Measurements from ENCODE around the gene DPEP2.
"Not testable (repeated sequence)": the region's sequence is repeated elsewhere in the genome, so short reads cannot be mapped to it uniquely, and the experiment has no call there.

Gene DPEP2

GRCh38 chr16:67998779-67999688 lies at the start of gene DPEP2:
Gene DPEP2, minus strand, starts transcription at chr16:67999484. Its CDS starts 6,272 bp downstream, at chr16:67993212.
- not testable (repeated sequence) for DNase-seq (ENCODE audit: low spot score)

GRCh38 chr16:68047987-68048386 lies 48.7 kb upstream of the DPEP2 start:
- DNase-seq (ENCODE audit: low spot score) = no peak

GRCh38 chr16:68046106-68046505 lies 46.8 kb upstream of the DPEP2 start:
- no peak for DNase-seq (ENCODE audit: low spot score)

- DNase-seq (ENCODE audit: low spot score) = no peak
These were observed 42.5 kb upstream of the DPEP2 start for GRCh38 chr16:68041783-68042182.

- DNase-seq (ENCODE audit: low spot score) = peak; percentile 80
These were observed 41.4 kb upstream of the DPEP2 start for GRCh38 chr16:68040506-68041288.

- DNase-seq (ENCODE audit: low spot score) = no peak
These were observed 38.7 kb upstream of the DPEP2 start for GRCh38 chr16:68037841-68038597.

GRCh38 chr16:68035227-68035626 lies 35.9 kb upstream of the DPEP2 start:
- DNase-seq (ENCODE audit: low spot score) = no peak

GRCh38 chr16:68033101-68033500 lies 33.8 kb upstream of the DPEP2 start:
- DNase-seq (ENCODE audit: low spot score) = no peak

- no peak for DNase-seq (ENCODE audit: low spot score)
These were observed 32.7 kb upstream of the DPEP2 start for GRCh38 chr16:68031951-68032350.

- not testable (repeated sequence) for DNase-seq (ENCODE audit: low spot score)
These were observed 30.8 kb upstream of the DPEP2 start for GRCh38 chr16:68030108-68030507.

GRCh38 chr16:68028996-68029395 lies 29.7 kb upstream of the DPEP2 start:
- no peak for DNase-seq (ENCODE audit: low spot score)

GRCh38 chr16:68022728-68023537 lies 23.6 kb upstream of the DPEP2 start, which contains the start of the genes DDX28 and DUS2:
Gene DDX28, minus strand, starts transcription at chr16:68023232. Its CDS starts 30 bp downstream, at chr16:68023202.
Gene DUS2, plus strand, starts transcription at chr16:68023284. Its CDS starts 14,740 bp downstream, at chr16:68038024.
- peak; percentile 91 for DNase-seq (ENCODE audit: low spot score)

GRCh38 chr16:68022278-68022727 lies 23.0 kb upstream of the DPEP2 start:
- no peak for DNase-seq (ENCODE audit: low spot score)

GRCh38 chr16:68021490-68021889 lies 22.2 kb upstream of the DPEP2 start:
- no peak for DNase-seq (ENCODE audit: low spot score)

GRCh38 chr16:68019167-68019680 lies 19.9 kb upstream of the DPEP2 start:
- DNase-seq (ENCODE audit: low spot score) = no peak

GRCh38 chr16:68015681-68016080 lies 16.4 kb upstream of the DPEP2 start, which contains the start of gene DPEP2NB:
Gene DPEP2NB, minus strand, starts transcription at chr16:68015911. Its CDS starts 141 bp downstream, at chr16:68015770.
- DNase-seq (ENCODE audit: low spot score) = no peak

GRCh38 chr16:68013440-68013839 lies 14.2 kb upstream of the DPEP2 start:
- no peak for DNase-seq (ENCODE audit: low spot score)

GRCh38 chr16:68009872-68010271 lies 10.6 kb upstream of the DPEP2 start:
- not testable (repeated sequence) for DNase-seq (ENCODE audit: low spot score)

- DNase-seq (ENCODE audit: low spot score) = no peak
These were observed 10.0 kb upstream of the DPEP2 start for GRCh38 chr16:68009157-68009735.

GRCh38 chr16:68005786-68006286 lies 6.6 kb upstream of the DPEP2 start:
- no peak for DNase-seq (ENCODE audit: low spot score)

Measured in AG08395 (cell line).